Inflammatory macrophage treated with lipopolysaccharide for 1 hour (primary cell): ENCODE data around the gene DCDC2.
"Not testable (repeated sequence)": the region's sequence is repeated elsewhere in the genome, so short reads cannot be mapped to it uniquely, and the experiment has no call there.

Source experiments
- DNase-seq, 2 donors: peaks; one replicate each; pipeline ENCODE4 v3.0.0-alpha.2; 2020 to 2022

The DCDC2 gene

GRCh38 chr6:24255676-24256075, 102.2 kb downstream of the DCDC2 start:
- no peak for DNase-seq

- DNase-seq, result no peak
These were observed 104.5 kb downstream of the DCDC2 start for GRCh38 chr6:24253360-24253759.

GRCh38 chr6:24252280-24252679, 105.6 kb downstream of the DCDC2 start:
- DNase-seq, result no peak

GRCh38 chr6:24251339-24251738, 106.5 kb downstream of the DCDC2 start:
- DNase-seq, result no peak

- no peak for DNase-seq
These were observed 107.9 kb downstream of the DCDC2 start for GRCh38 chr6:24249926-24250325.

GRCh38 chr6:24245275-24245674, 112.6 kb downstream of the DCDC2 start:
- no peak for DNase-seq

- DNase-seq, result no peak
These were observed 114.9 kb downstream of the DCDC2 start for GRCh38 chr6:24242924-24243323.

- DNase-seq, result not testable (repeated sequence)
These were observed 116.1 kb downstream of the DCDC2 start for GRCh38 chr6:24241779-24242178.

- DNase-seq, result no peak
These were observed 116.9 kb downstream of the DCDC2 start for GRCh38 chr6:24240943-24241342.

GRCh38 chr6:24240380-24240928, 117.4 kb downstream of the DCDC2 start:
- DNase-seq, result no peak

GRCh38 chr6:24238700-24239099, 119.2 kb downstream of the DCDC2 start:
- DNase-seq, result no peak

GRCh38 chr6:24236779-24237178, 121.1 kb downstream of the DCDC2 start:
- DNase-seq, result peak; percentile 51 to 54

- DNase-seq, result no peak
These were observed 123.9 kb downstream of the DCDC2 start for GRCh38 chr6:24233813-24234442.

GRCh38 chr6:24231438-24231977, 126.4 kb downstream of the DCDC2 start:
- DNase-seq, result no peak

GRCh38 chr6:24229696-24230405, 128.0 kb downstream of the DCDC2 start:
- DNase-seq, result peak; percentile 37 to 77

GRCh38 chr6:24228681-24229255, 129.1 kb downstream of the DCDC2 start:
- peak; percentile 82 to 98 for DNase-seq

- DNase-seq, result no peak
These were observed 129.7 kb downstream of the DCDC2 start for GRCh38 chr6:24228123-24228522.

- DNase-seq, result no peak
These were observed 130.3 kb downstream of the DCDC2 start for GRCh38 chr6:24227556-24227955.

- DNase-seq, result no peak
These were observed 131.3 kb downstream of the DCDC2 start for GRCh38 chr6:24226541-24226940.

GRCh38 chr6:24225838-24226237, 132.0 kb downstream of the DCDC2 start:
- no peak for DNase-seq

GRCh38 chr6:24223115-24223919, 134.5 kb downstream of the DCDC2 start:
- DNase-seq, result no peak

GRCh38 chr6:24219670-24220069, 138.2 kb downstream of the DCDC2 start:
- no peak for DNase-seq

GRCh38 chr6:24214984-24215383, 142.9 kb downstream of the DCDC2 start:
- no peak for DNase-seq
